ENCODE data around the gene FASN. TPM values are rescaled to one million over a fixed set of nuclear protein-coding genes. Genes with fewer than 3 reads are reported as not detected.
A peak's percentile ranks its signal among the peaks of the same experiment; 100 is the strongest.

FASN gene
- total and polyA plus RNA-seq, 2 of the 13 experiments (the other 11 are each of a cell fraction or from before 2014, with no cell fraction given) = 51.7 to 101 TPM

- TF ChIP-seq MAZ (IDR thresholded peaks at IDR 0.05; ENCODE audit: borderline replicate concordance, low read depth, low read length) = no peak
- TF ChIP-seq MAZ (CRISPR knock-in tag; IDR thresholded peaks at IDR 0.05; ENCODE audit: low read depth) = no peak
- TF ChIP-seq MAF1 (CRISPR knock-in tag; IDR thresholded peaks at IDR 0.05; ENCODE audit: borderline replicate concordance) = no peak
- TF ChIP-seq, protein P1, sequence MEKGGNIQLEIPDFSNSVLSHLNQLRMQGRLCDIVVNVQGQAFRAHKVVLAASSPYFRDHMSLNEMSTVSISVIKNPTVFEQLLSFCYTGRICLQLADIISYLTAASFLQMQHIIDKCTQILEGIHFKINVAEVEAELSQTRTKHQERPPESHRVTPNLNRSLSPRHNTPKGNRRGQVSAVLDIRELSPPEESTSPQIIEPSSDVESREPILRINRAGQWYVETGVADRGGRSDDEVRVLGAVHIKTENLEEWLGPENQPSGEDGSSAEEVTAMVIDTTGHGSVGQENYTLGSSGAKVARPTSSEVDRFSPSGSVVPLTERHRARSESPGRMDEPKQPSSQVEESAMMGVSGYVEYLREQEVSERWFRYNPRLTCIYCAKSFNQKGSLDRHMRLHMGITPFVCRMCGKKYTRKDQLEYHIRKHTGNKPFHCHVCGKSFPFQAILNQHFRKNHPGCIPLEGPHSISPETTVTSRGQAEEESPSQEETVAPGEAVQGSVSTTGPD (CRISPR knock-in tag; IDR thresholded peaks at IDR 0.05) = 0 out of 2 replicates have a peak, but pooled peaks have one; percentile 33
- no peak for TF ChIP-seq SP2 (CRISPR knock-in tag; IDR thresholded peaks at IDR 0.05)
- TF ChIP-seq PBX3 (CRISPR knock-in tag; IDR thresholded peaks at IDR 0.05; ENCODE audit: borderline replicate concordance) = no peak
- TF ChIP-seq ZBTB46 (CRISPR knock-in tag; IDR thresholded peaks at IDR 0.05; ENCODE audit: borderline replicate concordance) = no peak
- no peak for TF ChIP-seq ATF7 (IDR thresholded peaks at IDR 0.05)
- no peak for TF ChIP-seq ATF7 (CRISPR knock-in tag; IDR thresholded peaks at IDR 0.05)
- TF ChIP-seq, protein P2, sequence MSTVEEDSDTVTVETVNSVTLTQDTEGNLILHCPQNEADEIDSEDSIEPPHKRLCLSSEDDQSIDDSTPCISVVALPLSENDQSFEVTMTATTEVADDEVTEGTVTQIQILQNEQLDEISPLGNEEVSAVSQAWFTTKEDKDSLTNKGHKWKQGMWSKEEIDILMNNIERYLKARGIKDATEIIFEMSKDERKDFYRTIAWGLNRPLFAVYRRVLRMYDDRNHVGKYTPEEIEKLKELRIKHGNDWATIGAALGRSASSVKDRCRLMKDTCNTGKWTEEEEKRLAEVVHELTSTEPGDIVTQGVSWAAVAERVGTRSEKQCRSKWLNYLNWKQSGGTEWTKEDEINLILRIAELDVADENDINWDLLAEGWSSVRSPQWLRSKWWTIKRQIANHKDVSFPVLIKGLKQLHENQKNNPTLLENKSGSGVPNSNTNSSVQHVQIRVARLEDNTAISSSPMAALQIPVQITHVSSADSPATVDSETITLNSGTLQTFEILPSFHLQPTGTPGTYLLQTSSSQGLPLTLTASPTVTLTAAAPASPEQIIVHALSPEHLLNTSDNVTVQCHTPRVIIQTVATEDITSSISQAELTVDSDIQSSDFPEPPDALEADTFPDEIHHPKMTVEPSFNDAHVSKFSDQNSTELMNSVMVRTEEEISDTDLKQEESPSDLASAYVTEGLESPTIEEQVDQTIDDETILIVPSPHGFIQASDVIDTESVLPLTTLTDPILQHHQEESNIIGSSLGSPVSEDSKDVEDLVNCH (CRISPR knock-in tag; IDR thresholded peaks at IDR 0.05) = no peak
- TF ChIP-seq ZNF577 (CRISPR knock-in tag; IDR thresholded peaks at IDR 0.05; ENCODE audit: borderline replicate concordance, low read depth) = no peak
- TF ChIP-seq PRDM10 (CRISPR knock-in tag; IDR thresholded peaks at IDR 0.05; ENCODE audit: low read depth) = no peak
- peak; percentile 56; the same call in 1 of the 2 replicates for TF ChIP-seq ZNF343 (CRISPR knock-in tag; IDR thresholded peaks at IDR 0.05)
- TF ChIP-seq ZNF766 (CRISPR knock-in tag; IDR thresholded peaks at IDR 0.05; ENCODE audit: borderline replicate concordance) = no peak
- peak; percentile 87 for TF ChIP-seq AGO2 (optimal IDR thresholded peaks at IDR 0.05; ENCODE audit: low read depth, low read length)
- TF ChIP-seq GTF2F1 (IDR thresholded peaks at IDR 0.05; ENCODE audit: low read length) = no peak
- no peak for TF ChIP-seq RFXAP (CRISPR knock-in tag; IDR thresholded peaks at IDR 0.05; ENCODE audit: borderline replicate concordance)
- TF ChIP-seq ZNF430 (CRISPR knock-in tag; IDR thresholded peaks at IDR 0.05) = peak; percentile 30; the same call in 1 of the 2 replicates
- TF ChIP-seq ZFP62 (CRISPR knock-in tag; IDR thresholded peaks at IDR 0.05) = no peak
Measured at GRCh38 chr17:82076018-82076784, 21.8 kb downstream of the FASN start (continued).

Data from HepG2 (cell line).